GM21717 (cell line): Measurements from ENCODE around the gene PLK2.

Experiments
- ATAC-seq: cut with Tn5 transposase; IDR thresholded peaks from one replicate; pipeline ENCODE4 v1.9.1; 2021; ENCODE audit warnings: mild to moderate bottlenecking, moderate library complexity; ENCODE audit not compliant: unreplicated experiment

The PLK2 gene

DNA sequence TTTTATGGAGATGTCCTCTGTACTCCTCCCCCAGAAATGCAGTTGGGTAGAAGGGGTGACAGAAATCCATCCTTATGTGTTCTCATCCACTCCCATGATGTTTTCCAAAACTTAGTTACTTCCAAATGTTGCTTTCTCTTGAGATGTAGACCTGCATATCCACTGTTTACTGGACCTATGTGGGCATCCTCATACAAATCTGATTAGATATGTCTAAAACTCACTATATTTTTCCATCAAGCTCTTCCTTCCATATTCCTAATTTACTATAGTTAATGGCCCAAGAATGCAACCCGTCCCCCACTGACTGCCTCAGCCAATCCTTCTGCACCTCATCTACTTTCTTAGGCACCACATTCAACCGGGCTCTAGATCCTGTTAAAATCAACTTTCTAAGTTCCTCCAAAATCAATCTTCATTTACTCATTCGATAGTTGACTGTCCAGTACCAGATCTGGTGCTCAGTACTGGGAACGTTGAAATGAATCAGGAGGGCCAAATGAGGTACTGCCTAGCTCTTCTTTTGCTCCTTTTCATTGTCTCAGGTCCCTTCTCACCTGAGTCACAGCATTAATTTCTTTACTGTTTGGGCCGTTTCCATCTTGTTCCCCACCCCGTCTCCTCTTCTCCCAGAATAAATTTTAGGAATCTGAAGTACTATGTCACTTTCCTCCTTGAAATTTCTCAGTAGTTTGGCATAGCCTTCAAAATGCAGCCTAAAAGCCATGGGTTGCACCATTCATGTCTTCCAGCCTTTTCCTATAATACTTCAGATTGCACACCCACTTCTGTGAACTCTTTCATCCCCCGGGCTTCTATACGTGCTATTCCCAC, 7.9 kb downstream of the PLK2 start:
- no peak for ATAC-seq

DNA sequence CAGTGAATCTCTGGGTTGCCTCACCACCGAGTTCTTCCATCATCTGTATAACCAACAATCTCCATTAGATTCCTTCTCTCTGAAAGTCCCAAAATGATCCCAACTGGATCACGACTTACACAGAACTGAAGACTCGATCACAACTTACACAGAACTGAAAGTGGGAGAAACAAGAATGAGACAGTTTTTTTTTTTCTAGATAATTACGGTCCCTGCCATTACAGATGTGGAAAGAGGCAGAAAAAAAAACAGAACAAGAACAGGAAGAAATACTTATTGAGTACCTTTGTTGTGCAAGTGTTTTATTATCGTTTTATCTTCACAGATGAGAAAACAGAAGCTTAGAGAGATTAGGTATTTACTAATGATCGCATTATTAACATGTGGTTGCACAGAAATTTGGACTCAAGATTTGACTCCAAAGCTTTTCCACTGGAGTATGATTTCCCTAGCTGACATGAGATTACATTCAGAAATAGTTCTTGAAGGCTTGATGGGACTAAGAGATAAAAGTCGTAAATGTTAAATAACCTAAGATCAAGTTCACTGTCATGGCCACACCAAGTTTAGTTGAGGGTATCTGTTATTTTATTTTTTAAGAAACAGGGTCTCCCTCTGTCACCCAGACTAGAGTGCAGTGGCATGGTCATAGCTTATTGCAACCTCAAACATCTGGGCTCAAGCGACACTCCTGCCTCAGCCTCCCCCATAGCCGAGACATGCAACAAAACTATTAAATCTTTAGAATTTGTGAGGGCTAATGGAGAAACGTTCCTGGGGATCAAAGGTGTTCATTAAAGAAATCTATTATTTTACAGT, 8.9 kb downstream of the PLK2 start:
- no peak for ATAC-seq

DNA sequence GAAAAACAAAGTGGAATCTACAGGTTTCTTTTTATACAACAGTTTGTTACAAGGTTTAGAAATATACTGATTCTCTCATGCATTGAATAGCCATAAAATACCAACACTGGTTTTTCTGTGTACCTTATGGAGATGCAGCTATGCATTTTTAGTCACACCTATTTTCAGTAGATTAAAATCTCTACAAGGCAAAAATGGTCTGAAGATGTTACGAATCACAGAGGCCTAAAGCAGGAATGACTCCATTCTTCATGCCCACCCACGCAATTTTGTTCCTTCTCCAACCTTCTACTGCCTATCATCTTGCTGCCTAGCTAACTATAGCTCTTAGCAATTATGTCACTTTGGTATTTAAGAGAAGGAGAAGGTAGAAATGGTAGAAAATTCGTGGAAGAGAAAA, 9.9 kb downstream of the PLK2 start:
- ATAC-seq = no peak

DNA sequence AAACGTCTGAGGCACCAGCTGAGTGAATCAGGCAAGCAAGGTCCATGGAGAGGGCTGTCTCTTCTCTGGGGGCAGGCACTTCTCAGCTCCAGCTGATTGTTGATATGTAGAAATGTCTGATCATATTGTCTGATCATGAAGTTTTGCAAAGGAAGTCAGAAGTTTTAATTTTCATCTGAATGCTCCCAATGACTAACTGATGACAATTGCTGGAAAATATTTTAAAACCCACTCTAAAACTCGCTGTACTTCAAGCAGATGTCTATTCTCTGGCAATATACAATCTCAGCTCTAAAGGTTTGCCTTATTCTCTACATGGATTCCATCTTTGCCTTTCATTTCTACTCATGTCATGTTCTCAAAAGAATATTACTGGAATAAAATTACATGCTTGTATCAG, 12.7 kb downstream of the PLK2 start:
- no peak for ATAC-seq

DNA sequence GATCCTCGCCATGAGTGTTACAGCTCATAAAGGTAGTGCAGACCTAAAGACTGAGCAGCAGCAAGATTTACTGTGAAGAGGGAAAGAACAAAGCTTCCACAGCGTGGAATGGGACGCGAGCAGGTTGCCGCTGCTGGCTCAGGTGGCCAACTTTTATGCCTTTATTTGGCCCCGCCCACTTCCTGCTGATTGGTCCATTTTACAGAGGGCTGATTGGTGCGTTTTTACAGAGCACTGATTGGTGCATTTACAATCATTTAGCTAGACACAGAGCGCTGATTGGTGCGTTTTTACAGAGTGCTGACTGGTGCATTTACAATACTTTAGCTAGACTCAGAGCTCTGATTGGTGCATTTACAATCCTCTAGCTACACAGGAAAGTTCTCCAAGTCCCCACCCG, 13.9 kb downstream of the PLK2 start:
- ATAC-seq = no peak

DNA sequence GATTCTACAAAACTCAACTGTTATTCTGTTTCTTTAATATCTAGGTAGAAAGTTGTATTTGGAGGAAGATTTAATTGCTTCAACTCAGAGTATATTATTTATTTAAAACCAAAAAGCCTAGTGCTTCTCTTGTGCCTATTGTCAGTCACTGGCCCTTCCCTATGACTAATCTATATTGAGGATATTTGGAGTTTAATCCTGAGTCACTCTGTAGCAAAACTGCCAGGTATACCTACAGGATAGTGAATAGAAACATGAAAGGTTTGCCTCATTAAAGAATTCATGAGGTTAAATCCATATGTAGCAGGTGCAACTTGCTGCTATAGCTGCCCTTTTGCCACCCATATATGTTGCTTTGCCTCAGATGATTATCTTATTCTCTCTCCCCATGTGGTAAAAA, 15.1 kb downstream of the PLK2 start:
- ATAC-seq = no peak

DNA sequence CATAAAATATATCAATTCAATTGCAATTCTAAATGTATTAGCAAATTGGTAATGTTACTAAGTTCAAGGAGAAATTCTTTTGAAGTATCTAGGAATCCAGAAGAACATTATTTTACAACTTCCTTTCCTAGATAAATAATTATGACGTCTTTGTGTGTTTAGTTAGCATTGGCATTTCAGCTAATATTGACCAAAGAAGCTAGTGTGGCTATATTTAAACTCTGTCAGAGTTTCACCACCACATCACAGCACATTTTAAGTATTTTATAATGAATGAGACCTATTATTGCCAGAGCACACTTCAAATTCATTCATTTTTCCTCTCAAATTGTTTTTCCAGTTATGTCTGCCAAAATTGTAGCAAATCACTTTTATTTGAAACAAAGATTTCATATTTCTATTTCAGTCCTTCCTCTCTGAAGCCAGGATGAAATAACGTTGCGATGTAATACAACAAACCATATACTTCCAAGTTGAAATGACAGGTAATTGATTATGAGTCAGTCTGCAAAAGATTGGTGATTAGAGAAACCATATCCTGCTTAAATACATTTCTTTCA, 18.9 kb downstream of the PLK2 start:
- no peak for ATAC-seq

DNA sequence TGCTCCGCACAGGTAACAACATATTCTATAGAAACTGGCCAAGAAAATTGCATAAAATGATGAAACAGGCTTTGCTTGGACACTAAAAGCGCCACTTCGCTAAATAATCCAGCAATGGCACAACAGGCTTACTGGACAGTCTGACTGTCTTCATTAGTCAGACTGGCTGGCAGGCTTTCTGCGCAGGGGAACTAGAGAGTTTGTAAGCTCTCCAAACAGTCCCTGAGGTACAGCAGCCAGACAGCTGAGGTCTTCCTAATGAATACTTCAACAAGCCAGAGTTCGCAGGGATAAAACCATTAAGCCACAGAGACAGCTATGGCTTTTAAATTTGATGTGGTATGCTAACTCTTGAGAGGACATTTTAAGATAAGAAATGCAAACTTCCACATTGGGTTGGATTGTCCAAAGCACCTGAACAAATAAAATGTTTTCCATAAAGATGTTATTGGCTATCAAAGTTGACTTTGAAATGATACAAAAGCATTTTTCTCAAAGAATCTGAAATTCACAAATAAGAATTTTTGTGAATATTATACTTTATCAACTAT, 20.7 kb downstream of the PLK2 start:
- ATAC-seq = no peak

DNA sequence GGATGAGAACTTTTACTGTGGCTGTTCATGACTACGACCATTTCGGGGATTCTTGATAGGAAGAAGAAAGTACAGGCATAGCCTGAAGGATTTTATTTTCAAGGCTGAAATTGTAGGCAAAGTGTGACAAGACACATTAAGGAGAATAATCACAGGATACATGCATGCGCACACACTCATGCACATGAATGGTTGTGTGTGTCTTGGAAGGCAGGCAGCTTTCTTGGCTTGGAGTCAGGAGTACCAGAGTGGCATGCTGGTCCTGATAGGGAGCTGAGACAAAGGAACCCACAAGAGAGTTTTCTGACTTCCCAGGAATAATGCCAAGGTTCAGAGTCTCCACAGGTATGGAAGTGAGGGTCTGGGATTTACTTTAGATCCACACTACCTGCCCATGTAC, 22.2 kb downstream of the PLK2 start:
- no peak for ATAC-seq

DNA sequence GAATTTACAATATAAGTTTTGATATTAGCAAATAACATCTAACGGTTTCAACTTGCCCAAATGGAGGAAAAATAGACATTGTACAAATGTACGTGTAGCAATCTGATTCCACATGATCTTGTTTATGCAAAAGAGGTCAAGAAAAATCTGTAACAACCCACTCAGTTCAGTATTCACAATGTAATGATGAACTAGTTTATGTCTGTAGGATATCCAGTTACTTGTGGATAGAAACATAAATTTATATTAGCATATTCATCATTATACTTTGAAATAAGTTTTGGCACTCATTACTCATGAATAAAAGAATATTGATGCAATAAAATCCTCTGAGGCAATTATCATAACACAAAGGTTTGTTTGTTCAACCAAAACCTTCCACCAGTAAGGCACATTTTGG, 28.1 kb downstream of the PLK2 start:
- ATAC-seq = no peak

DNA sequence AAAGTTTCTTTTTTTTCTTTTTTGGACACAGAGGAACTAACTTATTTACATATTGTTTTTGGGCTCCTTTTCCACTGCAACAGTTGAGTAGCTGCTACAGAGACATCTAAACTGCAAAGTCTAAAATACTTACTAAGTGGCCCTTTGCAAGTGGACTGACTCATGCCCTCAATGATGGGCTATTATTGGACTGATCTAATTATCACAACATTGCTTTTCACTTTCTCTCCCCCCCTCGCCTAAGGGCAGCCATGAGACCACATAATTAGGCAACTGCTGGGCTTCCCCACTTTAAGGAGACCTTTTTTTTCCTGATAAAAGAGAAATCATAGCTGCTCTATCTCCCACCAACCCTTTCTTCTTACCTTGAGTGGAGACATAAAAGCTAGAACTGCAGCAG, 47.0 kb downstream of the PLK2 start:
- ATAC-seq = no peak

DNA sequence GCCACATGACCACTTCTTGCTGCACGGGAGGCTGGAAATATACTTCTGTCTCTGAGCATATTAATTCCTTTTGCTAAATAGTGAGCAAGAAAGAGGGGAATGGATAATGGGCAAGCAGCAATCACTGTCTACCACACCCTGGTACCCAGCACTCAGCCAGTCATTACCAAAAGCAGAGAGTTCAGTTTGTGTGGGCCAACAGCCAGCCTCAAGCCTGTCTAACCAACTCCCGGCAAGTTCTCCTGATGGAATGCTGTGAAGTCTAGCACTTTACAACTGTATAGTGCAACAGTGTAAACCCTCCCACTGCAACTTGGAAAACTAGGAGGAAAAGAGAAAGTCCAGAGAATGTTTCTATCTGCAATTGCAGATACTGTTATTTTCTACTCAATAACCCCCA, 47.8 kb downstream of the PLK2 start:
- no peak for ATAC-seq

DNA sequence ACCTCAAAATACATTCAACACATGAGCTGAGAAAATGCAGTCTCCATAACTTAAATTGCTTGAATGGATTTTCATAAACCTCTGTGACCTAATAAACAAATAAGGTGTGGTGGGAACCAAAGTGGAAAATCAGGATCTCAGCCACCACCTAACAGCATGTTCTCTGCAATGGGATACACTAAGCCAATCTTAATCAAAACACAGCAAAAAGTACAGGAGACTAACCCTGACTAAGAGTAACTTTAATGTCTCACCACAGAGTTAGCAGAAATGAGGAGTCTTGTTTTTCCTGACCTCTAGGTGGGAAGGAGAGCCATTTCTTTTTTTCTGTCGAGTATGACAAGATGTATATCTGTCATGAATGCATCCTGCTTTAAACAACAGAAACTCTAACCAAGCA, 48.5 kb downstream of the PLK2 start:
- ATAC-seq = no peak

DNA sequence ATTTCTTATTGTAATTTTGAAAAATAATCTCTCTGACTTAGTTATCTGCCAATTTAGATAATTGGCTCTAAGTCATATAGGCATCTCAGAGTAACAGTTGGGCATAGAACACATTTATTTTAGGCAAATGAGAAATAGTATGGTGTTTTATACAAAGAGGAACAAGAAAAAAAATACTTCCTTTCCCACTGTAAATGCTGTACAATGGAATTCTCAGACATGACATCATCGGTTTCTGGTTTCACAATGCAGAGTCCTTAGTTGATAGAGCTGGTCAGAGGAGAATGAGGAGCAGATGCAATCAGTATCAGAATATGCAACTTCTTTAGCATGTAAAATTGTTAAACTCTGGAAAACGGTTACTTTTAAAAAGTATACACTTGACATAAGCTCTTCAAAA, 49.4 kb downstream of the PLK2 start:
- no peak for ATAC-seq

DNA sequence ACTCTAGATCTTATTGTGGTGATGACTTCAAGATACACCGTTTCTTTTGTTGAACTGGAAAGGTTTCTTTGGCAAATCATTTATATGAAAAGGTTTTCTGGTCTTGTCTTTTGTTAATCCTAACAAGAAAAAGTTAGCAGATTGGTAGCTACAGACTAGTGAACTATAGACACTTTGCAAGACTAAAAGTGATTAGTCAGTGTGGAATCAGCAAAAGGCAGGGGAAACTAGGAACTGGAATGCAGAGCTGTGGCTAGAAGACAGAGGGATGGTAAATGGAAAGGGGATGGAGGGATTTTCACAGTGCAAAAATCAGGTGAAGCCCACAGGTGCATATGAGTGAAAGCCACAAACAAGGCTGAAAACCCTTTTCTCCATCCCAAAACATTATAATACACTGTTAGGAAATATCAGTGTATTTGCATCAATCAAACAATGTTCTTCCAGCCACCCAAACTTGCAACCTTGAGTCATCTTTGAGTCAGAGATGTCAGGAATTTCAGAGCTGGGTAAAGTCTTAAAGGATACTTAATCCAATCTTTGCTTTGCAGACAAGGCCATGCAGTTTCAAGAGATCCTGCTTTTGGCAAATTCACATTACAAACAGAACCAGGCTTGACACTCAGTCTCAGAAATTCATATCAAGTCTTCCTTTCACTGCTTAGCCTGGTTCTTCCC, 52.7 kb downstream of the PLK2 start:
- no peak for ATAC-seq

DNA sequence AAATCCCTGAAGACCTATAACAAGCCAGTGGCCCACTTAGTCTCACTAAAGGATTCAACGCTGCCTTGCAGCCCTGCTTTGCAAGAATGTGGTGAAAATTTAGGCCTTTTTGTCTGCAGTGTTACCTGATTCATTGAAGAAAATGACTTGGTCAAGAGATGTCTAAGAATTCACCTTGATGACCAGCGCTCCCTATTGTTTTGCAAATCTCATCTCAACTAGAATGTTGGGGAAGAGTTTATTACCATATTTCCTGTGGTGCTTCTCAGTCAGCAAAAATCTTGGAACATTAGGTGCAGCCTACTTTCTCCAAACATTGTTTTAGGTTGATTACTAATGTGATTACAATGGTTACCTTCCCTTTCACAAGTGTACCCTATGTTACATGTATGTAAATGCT, 53.5 kb downstream of the PLK2 start:
- ATAC-seq = no peak

DNA sequence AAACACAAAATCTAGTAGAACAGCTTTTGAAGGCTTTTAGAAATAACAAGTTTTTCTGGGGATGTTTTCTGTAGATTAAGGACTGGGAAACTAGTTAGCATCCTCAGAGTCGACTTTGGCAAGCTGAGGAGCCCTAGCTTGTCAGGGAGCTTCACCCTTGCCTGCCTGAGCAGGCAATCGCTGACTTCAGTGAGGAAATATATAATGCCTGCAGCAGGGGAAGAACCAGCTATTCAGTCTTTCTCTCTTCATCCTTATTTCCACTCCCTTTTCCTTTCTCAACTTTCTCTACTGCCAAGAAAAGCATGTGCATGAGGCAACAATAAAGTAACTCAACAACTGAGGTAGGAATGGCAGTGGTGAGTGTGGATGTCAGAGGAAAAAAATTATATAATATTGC, 54.7 kb downstream of the PLK2 start:
- no peak for ATAC-seq

DNA sequence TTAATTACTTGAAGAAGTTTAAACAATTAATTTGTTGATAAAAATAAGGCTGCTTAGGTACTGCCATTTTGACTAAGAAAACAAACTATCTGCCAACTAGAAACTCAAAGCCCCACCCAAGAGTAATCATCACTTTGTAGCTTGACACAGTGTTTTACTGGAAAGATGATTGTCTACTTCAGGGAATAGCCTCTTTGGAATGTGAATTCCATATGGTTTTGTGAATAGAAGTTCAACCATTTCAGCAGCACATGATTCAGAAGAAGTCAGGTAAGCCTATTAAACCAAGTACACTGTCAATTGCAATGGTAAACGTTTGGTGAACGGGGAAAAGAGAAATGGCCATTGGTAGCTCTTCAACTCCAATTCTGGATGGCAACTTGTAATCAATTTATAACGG, 55.2 kb downstream of the PLK2 start:
- ATAC-seq = no peak
